T-helper 2 cell treated with Interferon-gamma antibody and Interleukin-4, amounts not matched to agents 100 ng/mL and 5 ng/mL, for 36 hours (primary cell): ENCODE data around the gene SCGB1C1. TPM values are rescaled to one million over a fixed set of nuclear protein-coding genes. Genes with fewer than 3 reads are reported as not detected.

Experiments used
- intact Hi-C: fragments of 100-400 bp; cut with micrococcal nuclease; formaldehyde crosslinking; loops from one replicate; pipeline ENCODE4 v1.15.1; 2023
- total RNA-seq: library from RNA; stranded (reverse); gene quantifications from 2 replicates; pipeline ENCODE4 v1.2.3, GENCODE V29; 2022

Gene SCGB1C1
- total RNA-seq, 1 donor from 2014 or later, result not detected

DNA sequence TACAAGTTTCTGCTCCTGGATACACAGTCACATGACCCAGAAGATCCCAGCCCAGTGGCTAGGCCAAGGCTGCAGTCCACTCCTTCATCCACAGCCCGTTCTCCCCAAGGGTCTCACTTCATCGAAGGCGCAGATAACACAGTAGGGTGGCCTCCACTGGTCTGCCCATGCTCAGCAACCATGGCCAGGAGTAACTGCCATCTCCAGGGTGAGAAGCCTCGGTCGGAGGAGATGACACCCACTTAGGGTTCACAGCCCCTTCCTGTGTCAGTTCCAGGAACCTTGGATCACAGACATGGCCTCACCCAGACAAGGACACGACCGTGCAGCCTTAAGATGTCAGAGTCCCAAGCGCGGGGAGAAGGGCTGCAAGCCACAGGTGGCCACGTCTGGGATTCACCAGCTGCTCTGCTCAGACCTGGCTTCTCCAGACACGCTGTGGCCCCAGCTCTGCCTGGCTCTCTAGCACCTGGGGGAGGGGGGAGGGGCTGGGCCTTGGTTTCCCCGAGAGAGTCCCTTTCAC, 11.8 kb downstream of the SCGB1C1 start:
- intact Hi-C loops, result loop anchor here (5.0 kb wide), 1 partner anchor 603 kb away; the partner anchor contains the start of genes PIDD1 and RPLP2

DNA sequence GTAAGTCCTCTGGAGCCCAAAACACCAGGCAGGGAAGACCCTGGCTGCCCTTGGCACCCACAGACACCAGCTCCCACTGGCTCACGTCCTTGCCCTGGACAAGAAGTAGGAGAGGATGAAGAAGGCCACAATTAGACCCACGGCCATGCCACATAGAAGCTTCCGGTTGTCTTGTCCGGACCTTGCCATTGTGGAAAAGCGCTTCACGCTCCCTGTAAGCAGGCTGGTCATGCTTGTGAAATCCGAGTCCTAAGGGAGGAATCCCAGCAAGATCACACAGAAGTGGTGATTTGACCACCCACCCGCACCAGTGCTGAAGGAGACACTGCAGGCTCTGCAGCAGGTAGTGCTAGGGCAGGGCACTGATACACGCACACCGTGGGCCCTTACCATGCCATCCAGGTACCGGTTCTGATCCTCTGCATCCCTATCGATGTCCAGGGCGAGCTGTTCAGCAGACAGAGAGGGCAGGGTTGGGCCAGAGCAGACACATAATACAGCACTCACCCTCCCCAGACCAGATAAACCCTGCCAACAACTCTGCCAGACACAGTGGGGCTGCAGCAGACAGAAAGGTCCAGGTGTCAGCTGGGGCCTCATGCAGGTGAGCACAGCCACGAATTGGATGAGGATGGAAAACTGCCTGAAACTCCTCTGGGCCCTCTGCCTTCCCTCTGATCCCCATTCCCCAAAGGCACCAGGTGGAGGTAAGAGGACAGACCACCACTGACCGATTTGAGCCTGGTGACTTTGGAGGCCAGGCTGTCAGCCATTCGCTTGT, 12.5 kb downstream of the SCGB1C1 start:
- intact Hi-C loops, result loop anchor here (2.0 to 5.0 kb wide), 3 partner anchors 107 to 602 kb away; partner anchors contain the start of genes PIDD1, RPLP2 and SIGIRR

DNA sequence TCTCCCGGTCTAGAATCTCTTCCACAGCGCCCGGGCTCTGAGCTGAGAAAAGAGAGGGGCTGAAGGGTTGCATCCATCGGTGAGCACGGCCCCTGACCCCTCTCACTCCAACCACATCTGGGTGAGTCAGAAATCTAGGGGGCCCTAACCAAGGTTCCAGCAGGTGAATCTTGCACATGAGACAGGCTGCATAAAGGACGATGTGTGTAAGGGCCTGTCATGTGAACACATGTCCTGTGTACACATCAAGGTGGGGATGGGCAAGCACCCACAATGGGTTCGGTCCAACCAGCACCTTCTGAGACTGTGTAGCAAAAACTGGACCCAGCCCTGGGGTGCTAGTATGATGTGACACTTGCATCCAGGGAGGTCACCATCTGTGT, 13.1 kb downstream of the SCGB1C1 start:
- intact Hi-C loops, result loop anchor here (2.0 to 5.0 kb wide), 3 partner anchors 107 to 601 kb away; partner anchors contain the start of genes PIDD1, RPLP2 and SIGIRR

DNA sequence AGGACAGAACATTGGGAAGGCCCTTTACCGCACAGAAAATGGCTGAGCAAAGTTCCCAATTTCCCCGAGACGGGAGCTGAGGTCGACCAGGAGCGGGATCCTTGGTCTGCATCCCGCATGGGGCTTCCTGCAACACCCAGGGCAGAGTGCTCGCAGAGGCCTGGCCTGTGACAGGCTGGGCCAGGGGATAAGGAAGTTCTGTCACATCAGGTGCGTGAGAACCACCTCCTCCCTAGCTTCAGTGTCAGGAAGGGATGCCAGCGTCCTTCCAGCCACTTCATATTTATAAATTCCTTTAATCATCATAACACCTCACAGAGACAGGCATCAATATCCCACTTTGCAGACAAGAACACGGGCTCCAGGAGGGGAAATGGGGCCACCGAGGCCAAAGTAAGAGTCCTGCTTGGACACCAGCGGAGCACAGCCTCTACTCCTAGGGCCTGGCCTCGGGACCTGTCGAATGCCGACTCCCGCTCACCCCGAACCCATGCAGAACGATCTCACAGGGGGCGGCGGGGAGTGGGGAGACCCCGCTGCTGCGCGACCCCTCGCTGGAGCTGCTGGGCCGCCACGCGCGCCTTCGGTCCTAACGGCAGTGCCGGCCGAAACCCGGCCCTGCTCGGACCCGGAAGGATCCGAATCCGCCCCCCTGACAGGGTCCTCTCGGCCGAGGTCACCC, 13.8 kb downstream of the SCGB1C1 start:
- intact Hi-C loops, result loop anchor here (1.0 to 5.0 kb wide), 5 partner anchors 30 to 601 kb away; partner anchors contain the start of genes PIDD1, PSMD13, RPLP2 and SIGIRR

DNA sequence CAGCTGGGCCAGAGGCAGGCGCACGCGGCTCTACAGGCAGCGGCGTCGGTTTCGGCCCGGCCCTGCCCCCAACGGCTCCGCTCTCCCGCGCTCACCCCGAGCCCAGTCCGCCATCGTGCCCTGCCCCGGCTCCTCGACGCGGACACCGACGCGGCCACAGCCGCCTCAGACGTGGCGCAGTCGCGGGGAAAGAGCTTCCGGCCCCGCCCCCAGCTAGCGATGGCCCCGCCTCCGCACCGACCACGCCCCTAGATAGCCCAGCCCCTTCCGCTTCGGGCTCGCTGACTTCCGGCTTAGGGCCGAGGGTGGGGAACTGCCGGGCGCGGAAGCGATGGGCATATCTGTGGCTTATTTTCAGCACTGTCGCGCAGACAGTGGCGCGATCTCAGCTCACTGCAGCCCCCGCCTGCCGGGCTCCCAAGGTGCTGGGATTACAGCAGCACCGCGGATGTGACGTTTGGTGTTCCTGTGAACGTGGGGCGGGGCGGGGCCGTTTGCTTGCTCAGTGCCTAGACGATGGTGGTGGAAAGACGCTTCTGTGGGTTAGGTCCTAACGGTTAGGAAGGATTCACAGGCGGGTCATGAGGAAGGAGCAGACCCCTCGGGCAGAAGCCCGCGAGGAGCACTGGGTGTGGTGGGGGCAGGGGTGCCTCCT, 14.5 kb downstream of the SCGB1C1 start, which contains the start of the genes BET1L and RIC8A:
BET1L (minus strand) TSS at position 192 of the 655 bp plus-strand sequence; CDS start at position 114, 78 bp downstream.
RIC8A (plus strand) TSS at position 501 of the 655 bp plus-strand sequence. CDS start 1,147 bp downstream, outside the sequence.
- intact Hi-C loops, result loop anchor here (1.0 to 5.0 kb wide), 5 partner anchors 29 to 600 kb away; partner anchors contain the start of genes PIDD1, PSMD13, RPLP2 and SIGIRR

DNA sequence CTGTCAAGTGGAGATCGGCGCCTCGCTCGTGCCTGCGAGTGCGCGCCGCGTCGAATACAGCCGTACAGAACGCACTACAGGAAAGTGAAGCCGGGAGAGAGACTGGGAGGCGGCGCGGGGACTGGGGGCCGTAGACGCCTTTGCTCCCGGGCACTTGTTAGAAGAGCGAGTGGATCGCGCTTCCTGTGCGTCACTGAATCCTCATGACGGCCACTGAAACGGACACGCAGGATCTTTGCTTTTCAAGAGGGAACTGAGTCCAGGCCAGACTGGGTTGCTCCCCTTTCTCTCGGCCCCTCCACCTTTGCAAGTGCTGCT, 14.9 kb downstream of the SCGB1C1 start:
- intact Hi-C loops, result loop anchor here (1.0 to 5.0 kb wide), 7 partner anchors 28 to 599 kb away; partner anchors contain the start of genes PIDD1, PSMD13, RPLP2 and SIGIRR

DNA sequence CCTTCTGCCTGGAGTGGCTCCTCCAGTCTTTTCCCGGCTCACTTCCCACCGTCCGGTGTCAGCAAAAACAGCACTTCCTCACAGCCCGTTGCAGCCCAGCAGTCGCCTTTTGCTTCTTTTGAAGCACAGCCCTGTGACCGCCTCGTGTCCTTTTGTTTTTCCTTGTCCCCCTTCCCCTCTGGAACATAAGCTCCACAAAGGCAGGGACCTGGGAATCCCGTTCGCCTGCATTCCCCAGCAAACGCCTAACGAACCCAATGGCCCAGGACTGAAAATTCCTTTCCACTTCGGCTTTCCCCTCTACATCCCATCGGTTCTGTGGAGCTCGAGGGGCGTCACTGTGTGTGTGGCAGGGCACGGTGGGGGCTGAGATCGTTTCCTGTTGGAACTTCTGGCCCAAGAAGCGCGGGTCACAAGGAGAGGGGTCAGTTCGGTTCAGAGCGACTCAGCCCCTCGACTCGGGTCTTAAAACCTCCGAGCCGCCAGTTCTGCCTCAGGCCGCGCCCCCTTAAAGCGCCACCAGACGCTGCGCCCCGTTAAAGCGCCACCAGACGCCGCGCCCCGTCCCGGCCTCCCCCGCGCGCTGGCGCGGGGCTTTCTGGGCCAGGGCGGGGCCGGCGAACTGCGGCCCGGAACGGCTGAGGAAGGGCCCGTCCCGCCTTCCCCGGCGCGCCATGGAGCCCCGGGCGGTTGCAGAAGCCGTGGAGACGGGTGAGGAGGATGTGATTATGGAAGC, 15.5 kb downstream of the SCGB1C1 start:
- intact Hi-C loops, result loop anchor here (1.0 to 5.0 kb wide), 3 partner anchors 61 to 599 kb away; partner anchors contain the start of genes PIDD1 and RPLP2

DNA sequence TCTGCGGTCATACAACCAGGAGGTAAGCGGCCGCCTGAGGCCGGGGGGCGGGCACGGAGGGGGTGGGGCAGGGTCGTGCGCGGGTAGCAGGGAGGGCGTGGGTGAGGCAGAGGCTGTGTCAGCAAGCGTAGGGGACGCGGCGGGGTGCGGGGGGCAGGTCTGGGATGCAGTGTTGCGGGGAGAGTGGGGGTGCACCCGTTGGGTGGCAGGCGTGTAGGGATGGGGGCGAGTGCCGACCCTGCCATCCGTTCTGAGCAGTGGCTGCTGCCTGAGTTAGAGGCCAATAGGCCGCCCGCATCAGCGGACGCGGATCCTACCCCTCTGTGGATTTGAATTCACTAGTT, 16.0 kb downstream of the SCGB1C1 start:
- intact Hi-C loops, result loop anchor here (1.0 to 5.0 kb wide), 3 partner anchors 60 to 598 kb away; partner anchors contain the start of genes PIDD1 and RPLP2

DNA sequence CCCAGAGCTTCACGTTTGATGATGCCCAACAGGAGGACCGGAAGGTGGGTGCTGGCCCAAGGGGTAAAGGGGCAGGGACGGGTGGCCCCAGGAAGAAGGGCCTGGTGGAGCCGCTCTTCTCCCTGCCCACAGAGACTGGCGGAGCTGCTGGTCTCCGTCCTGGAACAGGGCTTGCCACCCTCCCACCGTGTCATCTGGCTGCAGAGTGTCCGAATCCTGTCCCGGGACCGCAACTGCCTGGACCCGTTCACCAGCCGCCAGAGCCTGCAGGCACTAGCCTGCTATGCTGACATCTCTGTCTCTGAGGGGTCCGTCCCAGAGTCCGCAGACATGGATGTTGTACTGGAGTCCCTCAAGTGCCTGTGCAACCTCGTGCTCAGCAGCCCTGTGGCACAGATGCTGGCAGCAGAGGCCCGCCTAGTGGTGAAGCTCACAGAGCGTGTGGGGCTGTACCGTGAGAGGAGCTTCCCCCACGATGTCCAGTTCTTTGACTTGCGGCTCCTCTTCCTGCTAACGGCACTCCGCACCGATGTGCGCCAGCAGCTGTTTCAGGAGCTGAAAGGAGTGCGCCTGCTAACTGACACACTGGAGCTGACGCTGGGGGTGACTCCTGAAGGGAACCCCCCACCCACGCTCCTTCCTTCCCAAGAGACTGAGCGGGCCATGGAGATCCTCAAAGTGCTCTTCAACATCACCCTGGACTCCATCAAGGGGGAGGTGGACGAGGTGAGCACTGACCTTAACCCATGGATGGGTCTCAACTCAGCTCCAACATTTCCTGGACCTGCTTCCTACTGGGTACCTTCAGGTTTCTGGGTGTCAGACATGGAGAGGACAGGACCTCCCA, 16.6 kb downstream of the SCGB1C1 start:
- intact Hi-C loops, result loop anchor here (5.0 kb wide), 1 partner anchor 598 kb away; the partner anchor contains the start of genes PIDD1 and RPLP2

DNA sequence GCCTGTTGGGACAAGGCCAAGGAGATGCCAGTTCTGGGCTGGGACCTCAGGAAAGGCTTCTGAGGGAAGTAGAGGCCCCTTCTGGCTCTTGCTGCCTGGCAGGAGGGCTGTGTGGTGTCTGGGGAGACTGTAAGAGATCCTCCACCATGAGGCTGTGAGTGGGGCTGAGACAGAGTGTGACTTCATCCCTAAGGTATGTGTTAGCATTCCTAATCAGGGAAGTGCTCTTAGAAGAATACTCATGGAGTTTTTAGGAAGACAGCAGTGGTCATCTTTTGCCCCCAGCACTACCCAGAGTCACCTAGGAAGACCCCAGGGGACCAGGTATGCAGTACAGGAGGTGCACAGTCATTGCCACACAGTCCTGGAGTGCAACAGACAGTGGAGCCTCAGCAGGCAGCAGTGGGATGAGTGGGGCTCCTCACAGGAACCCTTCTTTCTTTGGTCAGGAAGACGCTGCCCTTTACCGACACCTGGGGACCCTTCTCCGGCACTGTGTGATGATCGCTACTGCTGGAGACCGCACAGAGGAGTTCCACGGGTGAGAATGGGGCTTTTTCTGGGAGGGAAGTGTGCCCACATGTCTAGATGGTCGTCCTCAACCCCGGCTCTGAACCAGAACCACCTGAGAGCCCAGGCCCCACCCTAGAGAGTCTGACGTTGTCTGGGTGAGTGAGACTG, 17.4 kb downstream of the SCGB1C1 start:
- intact Hi-C loops, result no loop called here

DNA sequence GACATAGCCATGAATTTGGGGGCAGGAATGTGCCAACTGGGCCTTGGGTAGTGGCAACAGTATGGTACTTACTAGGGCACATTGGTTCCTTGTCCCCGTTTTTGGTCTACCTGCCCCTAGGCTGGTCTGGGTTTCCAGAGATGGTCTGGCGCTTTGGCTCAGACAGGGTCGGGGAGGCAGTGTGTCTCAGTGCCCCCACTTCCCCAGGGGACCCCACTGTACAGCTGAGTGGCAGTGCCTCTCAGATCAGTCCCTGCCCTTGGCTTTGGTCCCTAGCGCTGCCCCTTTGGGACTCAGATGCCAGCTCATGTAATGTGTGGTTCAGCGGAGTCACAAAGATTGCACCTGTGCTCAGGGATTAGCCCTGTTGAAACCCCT, 17.9 kb downstream of the SCGB1C1 start:
- intact Hi-C loops, result no loop called here

DNA sequence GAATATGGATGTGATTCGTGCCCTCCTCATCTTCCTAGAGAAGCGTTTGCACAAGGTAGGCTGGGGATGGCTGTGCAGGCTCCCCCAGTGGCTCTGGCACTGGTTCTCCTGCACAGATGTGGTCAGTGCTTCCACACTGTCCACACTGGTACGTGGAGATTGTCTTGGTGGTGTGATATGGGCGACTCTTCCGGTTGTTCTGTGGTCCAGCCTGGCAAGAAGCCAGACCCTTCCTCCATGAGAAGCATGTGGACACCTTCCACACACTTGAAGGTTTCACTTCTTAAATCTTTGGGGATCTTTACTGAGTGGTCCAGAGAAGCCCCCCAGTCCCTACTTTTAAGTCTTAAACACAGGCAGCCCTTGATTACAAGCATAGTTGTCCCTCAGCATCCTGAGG, 18.4 kb downstream of the SCGB1C1 start:
- intact Hi-C loops, result no loop called here

DNA sequence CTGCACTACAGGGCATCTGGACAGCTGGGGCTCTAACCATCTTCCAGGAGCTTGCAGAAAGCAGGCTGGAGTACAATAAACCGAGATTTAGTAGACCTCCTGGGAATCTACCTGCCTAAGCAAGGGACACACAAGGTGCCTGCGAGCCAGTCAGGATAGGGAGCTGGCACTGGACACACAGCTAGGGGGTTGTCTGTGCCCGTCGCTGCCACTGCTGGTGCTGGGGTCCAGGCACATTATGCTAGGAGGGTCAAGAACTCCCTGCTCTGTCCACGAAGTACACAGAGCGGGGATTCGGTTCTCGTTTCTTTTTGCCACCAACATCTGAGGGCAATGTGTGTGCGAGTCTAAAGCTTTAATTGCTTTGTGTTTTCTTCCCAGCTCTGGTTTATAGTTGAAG, 18.9 kb downstream of the SCGB1C1 start:
- intact Hi-C loops, result no loop called here

DNA sequence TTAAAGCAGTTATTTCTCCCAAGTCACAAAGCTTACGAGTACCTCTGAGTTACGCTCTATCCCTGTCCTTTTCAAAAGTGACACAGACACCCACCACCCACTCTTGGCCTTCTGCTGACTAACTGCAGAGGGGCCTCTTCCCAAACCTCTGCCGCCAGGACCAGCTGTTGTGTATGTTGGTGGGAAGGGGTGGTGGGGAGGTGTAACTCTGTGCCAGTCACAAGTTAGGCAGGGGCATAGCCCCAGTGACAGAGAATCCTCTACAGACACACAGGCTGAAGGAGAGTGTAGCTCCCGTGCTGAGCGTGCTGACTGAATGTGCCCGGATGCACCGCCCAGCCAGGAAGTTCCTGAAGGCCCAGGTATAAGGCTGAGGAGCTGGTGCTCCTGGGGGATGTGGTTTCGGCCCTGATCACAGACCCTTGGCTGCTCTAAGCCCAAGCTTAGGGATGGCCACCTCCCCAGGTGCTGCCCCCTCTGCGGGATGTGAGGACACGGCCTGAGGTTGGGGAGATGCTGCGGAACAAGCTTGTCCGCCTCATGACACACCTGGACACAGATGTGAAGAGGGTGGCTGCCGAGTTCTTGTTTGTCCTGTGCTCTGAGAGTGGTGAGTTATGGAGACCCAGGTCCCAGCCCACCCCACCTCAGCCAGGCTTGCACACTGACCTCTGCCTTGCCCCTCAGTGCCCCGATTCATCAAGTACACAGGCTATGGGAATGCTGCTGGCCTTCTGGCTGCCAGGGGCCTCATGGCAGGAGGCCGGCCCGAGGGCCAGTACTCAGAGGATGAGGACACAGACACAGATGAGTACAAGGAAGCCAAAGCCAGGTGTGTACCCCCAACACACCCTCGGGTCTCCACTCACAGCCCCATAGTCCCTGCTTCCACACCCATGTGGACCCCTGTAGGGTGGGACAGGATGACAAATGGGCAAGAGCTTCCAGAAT, 19.5 kb downstream of the SCGB1C1 start:
- intact Hi-C loops, result no loop called here

DNA sequence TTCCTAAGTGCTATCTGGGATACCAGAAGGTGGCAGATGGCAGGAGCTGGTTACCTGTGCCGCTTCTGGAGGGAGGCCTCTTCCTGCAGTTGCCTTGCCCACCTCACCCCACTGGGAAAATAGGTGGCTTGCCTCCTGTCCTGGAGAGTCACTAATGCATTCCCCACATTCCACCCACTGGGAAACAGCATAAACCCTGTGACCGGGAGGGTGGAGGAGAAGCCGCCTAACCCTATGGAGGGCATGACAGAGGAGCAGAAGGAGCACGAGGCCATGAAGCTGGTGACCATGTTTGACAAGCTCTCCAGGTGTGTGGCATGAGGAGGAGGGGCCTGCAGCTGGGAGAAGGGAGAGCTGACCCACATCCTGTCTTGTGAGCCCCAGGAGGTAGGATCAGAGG, 20.2 kb downstream of the SCGB1C1 start:
- intact Hi-C loops, result no loop called here

DNA sequence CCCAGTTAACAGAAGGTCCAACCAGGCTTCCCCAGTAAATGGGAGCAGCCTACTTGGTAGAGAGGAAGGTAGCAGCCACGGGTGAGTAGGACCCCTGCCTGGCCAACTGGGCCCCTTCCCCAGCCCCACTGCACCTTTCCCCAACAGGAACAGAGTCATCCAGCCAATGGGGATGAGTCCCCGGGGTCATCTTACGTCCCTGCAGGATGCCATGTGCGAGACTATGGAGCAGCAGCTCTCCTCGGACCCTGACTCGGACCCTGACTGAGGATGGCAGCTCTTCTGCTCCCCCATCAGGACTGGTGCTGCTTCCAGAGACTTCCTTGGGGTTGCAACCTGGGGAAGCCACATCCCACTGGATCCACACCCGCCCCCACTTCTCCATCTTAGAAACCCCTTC, 21.2 kb downstream of the SCGB1C1 start:
- intact Hi-C loops, result no loop called here

DNA sequence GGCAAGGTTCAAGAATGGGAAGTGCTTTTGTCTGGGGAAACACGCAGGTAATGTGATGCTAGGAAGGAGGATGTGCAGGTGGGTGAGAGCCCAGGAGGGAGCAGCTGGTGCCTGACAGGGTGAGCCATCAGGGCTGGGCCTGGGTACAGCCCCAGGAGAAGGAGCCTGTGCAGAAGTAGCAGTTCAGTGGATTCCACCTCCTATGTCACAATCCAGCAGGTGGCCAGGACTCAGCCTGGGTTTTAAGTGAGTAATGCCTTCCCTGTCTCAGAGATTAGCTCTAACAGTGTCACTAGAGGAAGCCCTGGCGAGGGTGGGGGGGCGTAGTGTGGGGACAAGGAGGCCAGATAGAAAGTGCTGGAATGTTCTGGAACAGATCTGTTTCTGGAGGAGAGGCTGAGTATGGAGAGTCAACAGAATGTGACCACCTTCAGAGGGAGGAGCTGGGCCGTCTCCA, 22.7 kb downstream of the SCGB1C1 start:
- intact Hi-C loops, result no loop called here
